NCI-H2107 treated with DMSO at 0.1 percent for 48 hours (cell line): Measurements from ENCODE around the gene TRMT61B.

Experiments used
- DNase-seq: peaks from one replicate; lab custom pipeline; 2025; ENCODE audit not compliant: unreplicated experiment; lab: John Stamatoyannopoulos, UW

TRMT61B gene

GRCh38 chr2:28868611-28869010 lies 1.5 kb downstream of the TRMT61B start:
- no peak for DNase-seq

DNA sequence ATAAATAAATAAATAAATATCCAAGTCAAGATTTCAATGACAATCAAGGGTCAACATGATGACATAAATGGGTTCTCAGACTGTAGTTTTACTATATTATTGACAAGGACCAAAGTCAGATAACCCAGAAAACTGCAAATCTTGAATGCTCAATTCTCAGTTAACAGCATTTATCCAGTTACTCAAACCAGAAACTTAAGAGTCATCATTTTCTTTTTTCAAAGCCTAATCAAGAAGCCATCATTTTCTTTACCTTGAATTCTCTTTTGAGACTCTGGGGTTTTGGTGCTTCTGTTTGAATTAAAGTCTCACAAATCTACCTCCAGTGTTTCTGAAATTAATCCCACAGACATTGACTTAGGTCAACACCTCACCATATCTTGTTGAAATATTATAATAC lies 14.1 kb downstream of the TRMT61B start:
- no peak for DNase-seq

GRCh38 chr2:28855193-28855592 lies 14.9 kb downstream of the TRMT61B start:
- DNase-seq: no peak

GRCh38 chr2:28842042-28842441 lies 28.1 kb downstream of the TRMT61B start:
- no peak for DNase-seq

- DNase-seq: no peak
Observed at GRCh38 chr2:28838971-28839370, 31.1 kb downstream of the TRMT61B start.

DNA sequence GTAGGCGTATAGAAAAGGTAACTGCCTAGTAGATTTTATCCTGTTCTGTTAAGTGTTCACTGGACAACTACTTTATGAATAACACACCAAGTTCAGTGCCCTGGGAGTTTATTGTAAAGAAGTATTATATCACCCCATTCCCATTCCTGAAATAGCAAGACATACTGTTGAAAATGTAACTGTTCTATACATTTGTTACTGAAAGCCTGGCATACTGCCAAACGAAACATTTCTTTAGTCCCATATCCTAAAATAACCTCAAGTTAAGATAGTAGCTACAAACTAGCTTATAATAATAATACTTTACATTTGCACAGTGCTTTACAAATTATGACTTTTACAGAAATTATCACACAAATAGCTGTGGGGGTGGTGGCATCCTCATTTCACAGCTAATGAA lies 34.3 kb downstream of the TRMT61B start:
- DNase-seq: no peak

GRCh38 chr2:28833740-28834470 lies 36.2 kb downstream of the TRMT61B start:
- DNase-seq: no peak

GRCh38 chr2:28828382-28828781 lies 41.7 kb downstream of the TRMT61B start:
- DNase-seq: no peak

DNA sequence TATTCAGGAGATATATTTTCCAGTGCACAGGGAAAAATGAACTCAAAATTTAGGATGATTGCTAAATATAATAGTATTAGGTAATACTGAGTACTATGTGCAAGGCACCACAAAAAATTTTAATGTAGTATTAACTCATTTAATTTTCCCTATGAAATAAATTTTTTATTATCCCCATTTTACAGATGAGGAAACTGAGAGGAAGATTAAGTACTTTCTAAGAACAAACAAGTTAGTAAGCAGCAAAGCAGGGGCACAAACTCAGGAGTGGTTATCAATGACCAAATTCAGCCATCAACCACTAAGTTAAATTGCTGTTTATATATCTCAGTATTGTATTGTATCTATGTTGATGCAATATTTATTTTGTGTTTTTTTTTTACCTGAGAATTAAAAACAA lies 45.2 kb downstream of the TRMT61B start:
- DNase-seq: no peak

- no peak for DNase-seq
Observed at GRCh38 chr2:28824207-28824606, 45.9 kb downstream of the TRMT61B start.

GRCh38 chr2:28822036-28822435 lies 48.1 kb downstream of the TRMT61B start:
- DNase-seq: no peak

- DNase-seq: peak; percentile 47
Observed at GRCh38 chr2:28821295-28821958, 48.7 kb downstream of the TRMT61B start.

DNA sequence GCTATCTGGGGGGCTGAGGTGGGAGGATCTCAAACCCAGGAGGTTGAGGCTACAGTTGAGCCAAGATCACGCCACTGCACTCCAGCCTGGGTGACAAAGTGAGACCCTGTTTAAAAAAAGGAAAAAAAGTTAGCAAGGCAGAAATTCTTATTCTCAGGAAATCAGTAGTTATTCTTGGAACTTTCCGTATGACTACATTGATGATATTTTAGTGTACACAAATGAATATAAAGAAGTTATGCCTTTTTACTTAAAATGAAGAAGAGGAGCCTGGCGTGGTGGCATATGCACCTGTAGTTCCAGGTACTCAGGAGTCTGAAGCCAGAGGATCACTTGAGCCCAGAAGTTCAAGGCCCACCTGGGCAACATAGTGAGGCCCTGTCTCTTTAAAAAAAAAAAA lies 52.1 kb downstream of the TRMT61B start:
- no peak for DNase-seq

DNA sequence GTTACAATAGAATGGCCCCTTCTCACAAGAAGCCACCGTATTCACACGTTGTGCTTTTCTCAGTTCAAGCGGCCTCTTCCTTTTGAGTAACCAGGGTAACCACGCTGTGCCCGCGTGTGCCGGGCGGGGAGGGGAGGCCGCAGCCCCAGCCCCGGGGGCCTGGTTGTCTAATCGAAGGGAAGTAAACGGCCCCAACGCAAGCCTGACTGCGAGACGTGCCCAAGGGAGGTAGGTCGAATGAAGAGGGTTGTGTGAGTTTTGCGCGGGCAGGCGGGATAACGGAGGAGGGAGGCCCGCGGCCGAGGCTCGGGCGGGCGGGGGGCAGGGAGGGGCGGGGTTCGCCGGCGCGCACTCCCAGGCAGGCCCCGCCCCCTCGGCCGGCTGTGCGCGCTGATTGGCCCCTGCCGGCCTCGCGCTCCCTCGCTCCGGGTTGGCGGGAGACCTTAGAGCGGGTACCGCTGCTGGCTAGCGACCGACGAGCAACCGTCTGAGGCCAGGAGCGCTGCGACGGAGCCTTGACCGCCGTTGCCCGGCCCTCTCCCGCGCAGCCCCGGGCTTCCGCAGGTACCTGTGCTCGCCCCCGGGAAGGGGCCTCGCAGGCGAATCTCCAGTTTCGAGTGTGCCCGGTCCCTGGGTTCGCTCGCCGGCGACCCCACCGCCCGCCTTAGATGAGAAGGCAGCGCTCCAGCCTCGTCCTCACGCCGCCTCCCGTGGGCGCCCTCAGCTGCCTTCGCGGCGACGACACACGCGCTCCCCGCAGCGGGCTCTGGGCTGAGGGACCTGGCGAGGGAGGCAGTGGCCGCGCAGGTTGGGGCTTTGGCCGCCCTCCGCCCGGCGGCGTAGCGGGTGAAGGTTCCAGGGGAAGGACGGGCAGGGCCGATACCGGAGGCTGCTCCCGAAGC lies 59.5 kb downstream of the TRMT61B start, which contains the start of gene SPDYA:
Gene SPDYA, plus strand, starts transcription at position 451 of the 902 bp plus-strand sequence. CDS start 5,181 bp downstream, outside the sequence.
- DNase-seq: peak; percentile 28

GRCh38 chr2:28809927-28810326 lies 60.2 kb downstream of the TRMT61B start:
- no peak for DNase-seq

DNA sequence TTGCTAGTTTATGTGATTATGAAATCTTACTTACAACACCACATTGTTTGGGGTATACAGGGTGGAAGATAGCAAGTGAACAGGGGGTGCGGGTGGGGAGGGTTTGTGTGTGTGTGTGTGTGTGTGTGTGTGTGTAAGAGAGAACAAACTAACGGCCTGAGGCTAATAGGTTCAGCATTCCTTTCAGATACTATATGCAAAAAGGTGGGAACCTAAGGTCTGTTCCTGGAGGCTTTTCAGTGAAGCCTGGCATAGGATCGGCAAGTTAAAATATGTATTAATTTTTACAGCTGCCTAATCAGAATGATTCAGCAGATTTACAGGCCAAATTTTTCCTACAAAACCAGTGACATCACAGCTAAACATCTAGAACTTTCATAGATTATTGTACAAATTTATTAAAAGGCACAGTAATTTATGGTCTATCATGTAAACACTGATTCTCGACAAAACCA lies 67.1 kb downstream of the TRMT61B start:
- DNase-seq: no peak

DNA sequence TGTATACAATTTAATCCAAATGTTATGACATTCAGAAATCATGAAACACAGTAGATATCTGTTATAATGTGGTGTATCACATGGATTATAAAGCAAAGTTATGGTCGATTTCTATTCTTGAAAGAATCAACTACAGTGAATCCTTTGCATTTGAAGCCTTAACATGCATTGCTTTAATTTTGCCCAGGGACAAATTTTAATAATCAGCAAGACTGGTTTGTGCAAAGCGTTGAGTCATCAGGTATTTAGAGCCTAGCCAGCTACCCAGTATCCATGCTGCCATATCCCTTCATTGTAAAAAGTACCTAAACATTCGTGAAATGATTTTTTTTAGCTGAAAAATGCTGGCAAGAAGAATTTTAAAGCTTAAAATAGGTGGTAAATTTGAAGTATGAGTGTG lies 68.4 kb downstream of the TRMT61B start:
- DNase-seq: no peak
